ENCODE results near the gene KCNA5. TPM values are rescaled to one million over a fixed set of nuclear protein-coding genes. Genes with fewer than 3 reads are reported as not detected.

KCNA5 gene
- total and polyA plus RNA-seq, 11 donors: 0.84 to 4.4 (median 2.3) TPM

- intact Hi-C loops (cut with DNase I): loop anchor here in 1 of 10 donors (5.0 kb wide), 1 partner anchor 143 kb away; no protein-coding TSS in a partner anchor
- ATAC-seq (no peak), DNase-seq (no peak)
Measured at GRCh38 chr12:5000204-5000603, 43.5 kb upstream of the KCNA5 start.

GRCh38 chr12:5000658-5001385 lies 42.9 kb upstream of the KCNA5 start:
- intact Hi-C loops (cut with DNase I): loop anchor here in 1 of 10 donors (5.0 kb wide), 1 partner anchor 144 kb away; no protein-coding TSS in a partner anchor
- ATAC-seq (no peak), DNase-seq (no peak)
- Histone ChIP-seq H3K27ac (no peak overlapping the region), H3K9me3 (no peaks in the 10 kb centered on the region), H3K27me3 (peaks cover 0 to 12% (median 0%) of the 10 kb centered on the region in 9 donors), H3K36me3 (no peaks in the 10 kb centered on the region), H3K4me3 (no peak overlapping the region), H3K4me1 (peaks cover 0 to 10% (median 4%) of the 10 kb centered on the region in 12 donors)
- TF ChIP-seq POLR2A (IDR thresholded peaks at IDR 0.05) (no peak), CTCF (IDR thresholded peaks at IDR 0.05) (no peak)
- WGBS, 4 donors: 64 to 76% (median 74%) methylated on average over 8 of the region's 8 CpGs

More at GRCh38 chr12:5000204-5000603, 43.5 kb upstream of the KCNA5 start:
- Histone ChIP-seq H3K9me3 (no peaks in the 10 kb centered on the region), H3K4me3 (no peak overlapping the region), H3K27me3 (peaks cover 0 to 10% (median 0%) of the 10 kb centered on the region in 9 donors), H3K36me3 (no peaks in the 10 kb centered on the region), H3K4me1 (peaks cover 0 to 10% (median 4%) of the 10 kb centered on the region in 12 donors), H3K27ac (no peak overlapping the region)
- 64 to 82% (median 77%) methylated on average over 3 of the region's 3 CpGs for WGBS, 4 donors
- no peak for TF ChIP-seq CTCF (IDR thresholded peaks at IDR 0.05)
- TF ChIP-seq POLR2A (IDR thresholded peaks at IDR 0.05): no peak

GRCh38 chr12:5003025-5003666 lies 40.5 kb upstream of the KCNA5 start:
- H3K9me3 ChIP-seq: no peaks in the 10 kb centered on the region
- WGBS, 4 donors: 22 to 28% (median 24%) methylated on average over 9 of the region's 9 CpGs
- DNase-seq: peak; percentile 54 to 77 (median 71)
- intact Hi-C loops (cut with DNase I): loop anchor here (1.0 to 5.0 kb wide), 5 partner anchors 145 to 148 kb away; no protein-coding TSS in a partner anchor
- H3K36me3 ChIP-seq: no peaks in the 10 kb centered on the region
- ATAC-seq: peak; percentile 82 to 91 (median 89)
- no peak overlapping the region for H3K4me3 ChIP-seq
- peak; percentile 75 to 93 (median 86) for TF ChIP-seq CTCF (IDR thresholded peaks at IDR 0.05)
- no peak for TF ChIP-seq POLR2A (IDR thresholded peaks at IDR 0.05)
- peaks cover 0 to 10% (median 0%) of the 10 kb centered on the region in 9 donors for H3K27me3 ChIP-seq
- no peak overlapping the region for H3K27ac ChIP-seq
- H3K4me1 ChIP-seq: peaks cover 0 to 6% (median 2%) of the 10 kb centered on the region in 12 donors

- no peak for DNase-seq
- H3K9me3 ChIP-seq: no peaks in the 10 kb centered on the region
- 43 to 50% (median 45%) methylated on average over 3 of the region's 3 CpGs for WGBS, 4 donors
- H3K4me1 ChIP-seq: peaks cover 0 to 10% (median 0%) of the 10 kb centered on the region in 12 donors
- H3K36me3 ChIP-seq: no peaks in the 10 kb centered on the region
- H3K27me3 ChIP-seq: peaks cover 0 to 10% (median 0%) of the 10 kb centered on the region in 9 donors
- no peak for ATAC-seq
- no peak overlapping the region for H3K27ac ChIP-seq
- no peak overlapping the region for H3K4me3 ChIP-seq
- intact Hi-C loops (cut with DNase I): no loop called here
- TF ChIP-seq CTCF (IDR thresholded peaks at IDR 0.05) (no peak), POLR2A (IDR thresholded peaks at IDR 0.05) (no peak)
Measured at GRCh38 chr12:5008661-5009060, 35.0 kb upstream of the KCNA5 start.

Measured in heart left ventricle (tissue), 16 donors.